Measurements from ENCODE around the gene N4BP2L1. TPM values are rescaled to one million over a fixed set of nuclear protein-coding genes. Genes with fewer than 3 reads are reported as not detected.

The N4BP2L1 gene
- polyA plus RNA-seq, 3 donors, result 50.9 to 82.5 (median 81.5) TPM

DNA sequence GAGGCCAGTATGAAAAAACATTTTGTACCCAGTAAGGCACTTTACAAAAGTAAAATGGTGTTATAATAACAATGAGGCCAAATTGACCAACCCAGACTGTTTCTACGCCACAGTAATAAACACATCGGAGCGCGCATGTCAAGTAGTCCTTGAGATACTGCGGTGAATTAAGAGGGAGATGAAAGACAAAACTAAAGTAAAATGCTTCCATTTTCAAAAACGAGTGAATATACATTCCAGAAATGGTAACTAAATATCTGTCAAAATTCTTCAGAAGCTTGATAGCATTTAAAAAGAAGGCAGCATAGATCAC, 19.0 kb downstream of the N4BP2L1 start:
- H3K9me3 Mint-ChIP-seq, result peaks cover 0 to 2% (median 0%) of the 10 kb centered on the region in 7 donors
- no peak overlapping the region for H3K27ac Mint-ChIP-seq
- Histone ChIP-seq H3K27ac (ENCODE audit: low read depth in 1 of 2, low read length in 2 of 2) (no peak overlapping the region), H3K4me3 (replicated peaks in 1 of 3; ENCODE audit: low read depth in 2 of 3, low read length in 3 of 3) (no peak overlapping the region), H3K27me3 (ENCODE audit: control insufficient read depth in 2 of 2, insufficient read depth in 2 of 2, low read length in 2 of 2) (no peaks in the 10 kb centered on the region), H3K9ac (ENCODE audit: insufficient read depth, low read length, poor library complexity, severe bottlenecking) (no peak overlapping the region), H3K9me3 (replicated peaks in 1 of 2; ENCODE audit: control insufficient read depth in 1 of 2, insufficient read depth in 1 of 2, low read length in 2 of 2) (no peaks in the 10 kb centered on the region), H2AFZ (ENCODE audit: insufficient read depth, low read depth, low read length, poor library complexity, severe bottlenecking) (no peak overlapping the region), H4K20me1 (ENCODE audit: insufficient read depth, low read length) (peaks cover 31% of the 10 kb centered on the region), H3K4me1 (ENCODE audit: control insufficient read depth in 1 of 2, insufficient read depth in 2 of 2, low read length in 2 of 2) (peaks cover 4 to 10% of the 10 kb centered on the region in 2 donors), H3K4me2 (replicated peaks; ENCODE audit: extremely low read depth, low read length, poor library complexity, severe bottlenecking) (no peak overlapping the region), H3K79me2 (ENCODE audit: insufficient read depth, low read length) (peaks cover 12% of the 10 kb centered on the region), H3K36me3 (replicated peaks in 1 of 2; ENCODE audit: control insufficient read depth in 1 of 2, insufficient read depth in 2 of 2, low read length in 2 of 2) (peaks cover 27 to 55% of the 10 kb centered on the region in 2 donors)
- intact Hi-C loops (cut with micrococcal nuclease), result no loop called here
- peaks cover 49 to 52% of the 10 kb centered on the region in 2 donors for H3K36me3 Mint-ChIP-seq
- TF ChIP-seq, protein P1, sequence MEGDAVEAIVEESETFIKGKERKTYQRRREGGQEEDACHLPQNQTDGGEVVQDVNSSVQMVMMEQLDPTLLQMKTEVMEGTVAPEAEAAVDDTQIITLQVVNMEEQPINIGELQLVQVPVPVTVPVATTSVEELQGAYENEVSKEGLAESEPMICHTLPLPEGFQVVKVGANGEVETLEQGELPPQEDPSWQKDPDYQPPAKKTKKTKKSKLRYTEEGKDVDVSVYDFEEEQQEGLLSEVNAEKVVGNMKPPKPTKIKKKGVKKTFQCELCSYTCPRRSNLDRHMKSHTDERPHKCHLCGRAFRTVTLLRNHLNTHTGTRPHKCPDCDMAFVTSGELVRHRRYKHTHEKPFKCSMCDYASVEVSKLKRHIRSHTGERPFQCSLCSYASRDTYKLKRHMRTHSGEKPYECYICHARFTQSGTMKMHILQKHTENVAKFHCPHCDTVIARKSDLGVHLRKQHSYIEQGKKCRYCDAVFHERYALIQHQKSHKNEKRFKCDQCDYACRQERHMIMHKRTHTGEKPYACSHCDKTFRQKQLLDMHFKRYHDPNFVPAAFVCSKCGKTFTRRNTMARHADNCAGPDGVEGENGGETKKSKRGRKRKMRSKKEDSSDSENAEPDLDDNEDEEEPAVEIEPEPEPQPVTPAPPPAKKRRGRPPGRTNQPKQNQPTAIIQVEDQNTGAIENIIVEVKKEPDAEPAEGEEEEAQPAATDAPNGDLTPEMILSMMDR (IDR thresholded peaks at IDR 0.05), result no peak
- H3K27me3 Mint-ChIP-seq (ENCODE audit: low read depth in 3 of 3), result no peaks in the 10 kb centered on the region
- DNase-seq, result no peak
- WGBS (ENCODE audit: insufficient coverage), result no CpG with 5 or more reads among the region's 6 CpGs
- peaks cover 7% of the 10 kb centered on the region for H3K4me1 Mint-ChIP-seq
- H3K4me3 Mint-ChIP-seq, result no peak overlapping the region

DNA sequence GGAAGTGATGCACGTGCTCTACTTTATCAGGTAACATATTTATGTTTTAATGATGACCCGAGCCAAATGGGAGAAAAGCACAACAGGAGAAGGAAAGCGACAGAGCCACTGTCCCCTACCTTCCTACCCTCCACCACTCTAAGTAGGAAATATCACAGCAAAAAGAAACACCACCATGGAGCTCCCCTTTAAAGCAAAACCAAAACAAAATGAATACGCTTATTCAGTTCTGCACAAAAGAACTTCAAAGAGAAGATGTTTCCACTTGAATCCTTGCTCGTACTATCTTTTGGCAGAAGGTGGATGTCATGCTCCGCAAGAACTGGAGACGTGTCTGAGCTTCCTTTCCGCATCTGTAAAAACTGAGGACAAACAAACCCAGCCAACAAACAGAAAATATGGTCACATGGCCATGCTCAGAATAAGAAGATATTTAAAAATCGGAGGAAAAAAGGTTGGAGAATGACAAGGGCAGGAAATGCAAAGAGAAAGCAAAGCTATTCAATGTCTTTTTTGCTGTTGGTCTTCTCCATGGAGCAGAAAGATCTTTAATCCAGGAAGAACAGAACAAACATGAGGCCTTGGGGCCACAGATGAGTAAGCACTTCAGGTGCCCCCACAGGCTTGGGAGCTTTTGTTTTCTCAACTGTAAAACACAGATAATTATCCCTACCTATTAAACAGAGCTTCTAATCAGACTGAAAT, 19.5 kb downstream of the N4BP2L1 start:
- Mint-ChIP-seq H3K27ac (no peak overlapping the region), H3K4me3 (no peak overlapping the region), H3K4me1 (peaks cover 7% of the 10 kb centered on the region), H3K27me3 (ENCODE audit: low read depth in 3 of 3) (no peaks in the 10 kb centered on the region), H3K36me3 (peaks cover 52 to 56% of the 10 kb centered on the region in 2 donors), H3K9me3 (peaks cover 0 to 2% (median 0%) of the 10 kb centered on the region in 7 donors)
- TF ChIP-seq, protein P1 (IDR thresholded peaks at IDR 0.05), result no peak
- intact Hi-C loops (cut with micrococcal nuclease), result no loop called here
- Histone ChIP-seq H3K4me2 (replicated peaks; ENCODE audit: extremely low read depth, low read length, poor library complexity, severe bottlenecking) (no peak overlapping the region), H3K4me3 (replicated peaks in 1 of 3; ENCODE audit: low read depth in 2 of 3, low read length in 3 of 3) (no peak overlapping the region), H3K4me1 (ENCODE audit: control insufficient read depth in 1 of 2, insufficient read depth in 2 of 2, low read length in 2 of 2) (peaks cover 4 to 10% of the 10 kb centered on the region in 2 donors), H4K20me1 (ENCODE audit: insufficient read depth, low read length) (peaks cover 30% of the 10 kb centered on the region), H3K36me3 (replicated peaks in 1 of 2; ENCODE audit: control insufficient read depth in 1 of 2, insufficient read depth in 2 of 2, low read length in 2 of 2) (peaks cover 30 to 60% of the 10 kb centered on the region in 2 donors), H2AFZ (ENCODE audit: insufficient read depth, low read depth, low read length, poor library complexity, severe bottlenecking) (no peak overlapping the region), H3K9me3 (replicated peaks in 1 of 2; ENCODE audit: control insufficient read depth in 1 of 2, insufficient read depth in 1 of 2, low read length in 2 of 2) (no peaks in the 10 kb centered on the region), H3K9ac (ENCODE audit: insufficient read depth, low read length, poor library complexity, severe bottlenecking) (no peak overlapping the region), H3K79me2 (ENCODE audit: insufficient read depth, low read length) (peaks cover 12% of the 10 kb centered on the region), H3K27me3 (ENCODE audit: control insufficient read depth in 2 of 2, insufficient read depth in 2 of 2, low read length in 2 of 2) (no peaks in the 10 kb centered on the region), H3K27ac (ENCODE audit: low read depth in 1 of 2, low read length in 2 of 2) (no peak overlapping the region)
- DNase-seq, result no peak
- 90% methylated on average over 2 of the region's 9 CpGs for WGBS (ENCODE audit: insufficient coverage)

Measured in CD14-positive monocyte (primary cell).